Right lobe of liver (tissue), 4 donors: ENCODE results near the gene PTPN4.

Source experiments
- POLR2A ChIP-seq: fragments of 450-650 bp; IDR thresholded peaks from one replicate; pipeline ENCODE4 v1.6.1; 2017; ENCODE audit warnings: antibody characterized with exemption, mild to moderate bottlenecking
- TF ChIP-seq, protein P1 (sequence below), 4 donors: fragments of 200-600 bp in 3 of 4; fragments of 450-650 bp in 1 of 4; IDR thresholded peaks; one replicate each; pipeline versions ENCODE4 v1.5.1 to v1.8.0; 2016 to 2022; ENCODE audit warnings: antibody characterized with exemption in 4 of 4, mild to moderate bottlenecking in 2 of 4
- donor health status: DM: no; HTN: no; CAD: no.
- donor health status: DM: no; HTN: no; CAD: no.
- donor health status: DM: no; HTN: yes; CAD: no.

DNA sequence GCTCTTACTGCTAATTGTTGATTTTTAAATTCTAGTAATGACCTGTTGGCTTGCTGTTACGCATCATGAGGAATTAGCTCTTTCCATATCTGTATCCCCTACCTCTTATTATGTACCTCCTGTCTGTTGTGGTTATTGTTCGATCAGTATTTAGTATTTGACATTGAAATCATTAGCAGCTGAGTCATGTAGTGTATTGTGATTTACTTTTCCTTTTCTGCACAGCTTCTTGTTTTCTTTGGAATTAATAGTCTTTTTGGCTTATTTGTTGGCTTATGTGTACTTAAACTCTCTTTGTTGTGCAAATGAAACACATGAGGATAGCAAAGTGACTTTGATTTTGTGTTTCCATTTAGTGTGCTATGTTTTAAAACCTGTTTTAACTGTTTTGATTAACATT lies 257.5 kb downstream of the PTPN4 start:
- TF ChIP-seq, protein P1, sequence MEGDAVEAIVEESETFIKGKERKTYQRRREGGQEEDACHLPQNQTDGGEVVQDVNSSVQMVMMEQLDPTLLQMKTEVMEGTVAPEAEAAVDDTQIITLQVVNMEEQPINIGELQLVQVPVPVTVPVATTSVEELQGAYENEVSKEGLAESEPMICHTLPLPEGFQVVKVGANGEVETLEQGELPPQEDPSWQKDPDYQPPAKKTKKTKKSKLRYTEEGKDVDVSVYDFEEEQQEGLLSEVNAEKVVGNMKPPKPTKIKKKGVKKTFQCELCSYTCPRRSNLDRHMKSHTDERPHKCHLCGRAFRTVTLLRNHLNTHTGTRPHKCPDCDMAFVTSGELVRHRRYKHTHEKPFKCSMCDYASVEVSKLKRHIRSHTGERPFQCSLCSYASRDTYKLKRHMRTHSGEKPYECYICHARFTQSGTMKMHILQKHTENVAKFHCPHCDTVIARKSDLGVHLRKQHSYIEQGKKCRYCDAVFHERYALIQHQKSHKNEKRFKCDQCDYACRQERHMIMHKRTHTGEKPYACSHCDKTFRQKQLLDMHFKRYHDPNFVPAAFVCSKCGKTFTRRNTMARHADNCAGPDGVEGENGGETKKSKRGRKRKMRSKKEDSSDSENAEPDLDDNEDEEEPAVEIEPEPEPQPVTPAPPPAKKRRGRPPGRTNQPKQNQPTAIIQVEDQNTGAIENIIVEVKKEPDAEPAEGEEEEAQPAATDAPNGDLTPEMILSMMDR (IDR thresholded peaks at IDR 0.05) = no peak
- no peak for TF ChIP-seq POLR2A
